Fibroblast of the aortic adventitia (primary cell): ENCODE measurements around the gene ANKRD62. TPM values are rescaled to one million over a fixed set of nuclear protein-coding genes. Genes with fewer than 3 reads are reported as not detected.

Source experiments
- DNase-seq: peaks from one replicate; pipeline ENCODE4 v3.0.0-alpha.2; 2010; ENCODE audit warnings: low read depth
- H3K4me3 ChIP-seq: 2 replicates; pipeline ENCODE4 v1.5.1; 2011; ENCODE audit warnings: low read depth, mild to moderate bottlenecking, control low read depth, low read length, moderate library complexity
- total RNA-seq: library from RNA; depleted of rRNA; stranded (reverse); fragments of >200 nt; gene quantifications from 2 replicates; pipeline ENCODE4 v1.2.3, GENCODE V29; 2012; ENCODE audit warnings: low replicate concordance
- TF ChIP-seq, protein P1 (sequence below): IDR thresholded peaks from 2 replicates; pipeline ENCODE4 v1.5.1; 2011; ENCODE audit warnings: mild to moderate bottlenecking, low read length, control low read depth, inconsistent platforms; ENCODE audit not compliant: insufficient read depth

The ANKRD62 gene
- total RNA-seq, 1 donor = not detected

DNA sequence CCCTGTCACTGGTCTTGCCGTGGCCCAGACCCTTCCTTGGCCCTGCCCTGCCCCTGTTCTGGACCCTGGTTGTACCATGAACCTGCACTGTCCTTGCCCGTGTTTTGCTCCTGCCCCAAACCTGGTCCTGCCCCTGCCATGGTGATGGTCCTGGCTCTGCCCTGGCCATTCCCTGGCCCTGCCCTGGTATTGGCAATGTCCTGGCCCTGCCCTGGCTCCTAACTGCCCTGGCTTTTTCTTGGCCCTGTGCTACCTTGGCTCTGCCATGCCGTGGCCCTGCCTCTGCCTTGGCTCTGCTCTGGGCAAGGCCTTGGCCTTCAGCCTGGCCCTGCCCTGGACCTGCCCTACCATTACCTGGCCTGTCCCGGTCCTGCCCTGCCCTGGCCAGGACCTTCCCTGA lies 5.5 kb upstream of the ANKRD62 start:
- no peak overlapping the region for H3K4me3 ChIP-seq
- TF ChIP-seq, protein P1, sequence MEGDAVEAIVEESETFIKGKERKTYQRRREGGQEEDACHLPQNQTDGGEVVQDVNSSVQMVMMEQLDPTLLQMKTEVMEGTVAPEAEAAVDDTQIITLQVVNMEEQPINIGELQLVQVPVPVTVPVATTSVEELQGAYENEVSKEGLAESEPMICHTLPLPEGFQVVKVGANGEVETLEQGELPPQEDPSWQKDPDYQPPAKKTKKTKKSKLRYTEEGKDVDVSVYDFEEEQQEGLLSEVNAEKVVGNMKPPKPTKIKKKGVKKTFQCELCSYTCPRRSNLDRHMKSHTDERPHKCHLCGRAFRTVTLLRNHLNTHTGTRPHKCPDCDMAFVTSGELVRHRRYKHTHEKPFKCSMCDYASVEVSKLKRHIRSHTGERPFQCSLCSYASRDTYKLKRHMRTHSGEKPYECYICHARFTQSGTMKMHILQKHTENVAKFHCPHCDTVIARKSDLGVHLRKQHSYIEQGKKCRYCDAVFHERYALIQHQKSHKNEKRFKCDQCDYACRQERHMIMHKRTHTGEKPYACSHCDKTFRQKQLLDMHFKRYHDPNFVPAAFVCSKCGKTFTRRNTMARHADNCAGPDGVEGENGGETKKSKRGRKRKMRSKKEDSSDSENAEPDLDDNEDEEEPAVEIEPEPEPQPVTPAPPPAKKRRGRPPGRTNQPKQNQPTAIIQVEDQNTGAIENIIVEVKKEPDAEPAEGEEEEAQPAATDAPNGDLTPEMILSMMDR = no peak
- no peak for DNase-seq

- no peak for DNase-seq
- TF ChIP-seq, protein P1 = no peak
- H3K4me3 ChIP-seq = no peak overlapping the region
Observed at GRCh38 chr18:12088731-12089375, 4.8 kb upstream of the ANKRD62 start.

GRCh38 chr18:12091538-12092141 lies 2.0 kb upstream of the ANKRD62 start:
- TF ChIP-seq, protein P1 = no peak
- no peak for DNase-seq
- no peak overlapping the region for H3K4me3 ChIP-seq

GRCh38 chr18:12092398-12093229 lies 1.0 kb upstream of the ANKRD62 start:
- TF ChIP-seq, protein P1 = no peak
- no peak overlapping the region for H3K4me3 ChIP-seq

GRCh38 chr18:12098374-12098773 lies 4.7 kb downstream of the ANKRD62 start:
- TF ChIP-seq, protein P1 = no peak

More at GRCh38 chr18:12092398-12093229, 1.0 kb upstream of the ANKRD62 start:
- no peak for DNase-seq

GRCh38 chr18:12099160-12099559 lies 5.5 kb downstream of the ANKRD62 start:
- H3K4me3 ChIP-seq = no peak overlapping the region
- TF ChIP-seq, protein P1 = no peak
- no peak for DNase-seq

More at GRCh38 chr18:12098374-12098773, 4.7 kb downstream of the ANKRD62 start:
- H3K4me3 ChIP-seq = no peak overlapping the region
- DNase-seq = no peak
